GM18858 (cell line): ENCODE data around the gene TECPR2.
"Not testable (repeated sequence)": the region's sequence is repeated elsewhere in the genome, so short reads cannot be mapped to it uniquely, and the experiment has no call there.

Experiments
- ATAC-seq: cut with Tn5 transposase; IDR thresholded peaks from one replicate; pipeline ENCODE4 v1.9.1; 2021; ENCODE audit not compliant: unreplicated experiment

Gene TECPR2

GRCh38 chr14:102507081-102507856 is 144.5 kb downstream of the TECPR2 start:
- ATAC-seq: no peak

GRCh38 chr14:102507857-102508312 is 145.1 kb downstream of the TECPR2 start:
- ATAC-seq: no peak

GRCh38 chr14:102508410-102508773 is 145.7 kb downstream of the TECPR2 start:
- no peak for ATAC-seq

- no peak for ATAC-seq
Measured at GRCh38 chr14:102508774-102509745, 146.3 kb downstream of the TECPR2 start.

GRCh38 chr14:102509746-102510615 is 147.2 kb downstream of the TECPR2 start, which contains the start of gene ANKRD9:
Gene ANKRD9 (minus strand): TSS chr14:102509776. CDS start chr14:102507889, 1,887 bp downstream.
- peak; percentile 56 for ATAC-seq

GRCh38 chr14:102510616-102511520 is 148.1 kb downstream of the TECPR2 start:
- no peak for ATAC-seq

GRCh38 chr14:102511538-102511937 is 148.8 kb downstream of the TECPR2 start:
- ATAC-seq: no peak

- no peak for ATAC-seq
Measured at GRCh38 chr14:102512793-102513300, 150.1 kb downstream of the TECPR2 start.

- ATAC-seq: no peak
Measured at GRCh38 chr14:102513899-102514772, 151.4 kb downstream of the TECPR2 start.

GRCh38 chr14:102514987-102515733 is 152.4 kb downstream of the TECPR2 start:
- no peak for ATAC-seq

GRCh38 chr14:102516531-102517391 is 154.0 kb downstream of the TECPR2 start:
- ATAC-seq: no peak

GRCh38 chr14:102517392-102518062 is 154.8 kb downstream of the TECPR2 start:
- ATAC-seq: no peak

- no peak for ATAC-seq
Measured at GRCh38 chr14:102518063-102518648, 155.4 kb downstream of the TECPR2 start.

- not testable (repeated sequence) for ATAC-seq
Measured at GRCh38 chr14:102519709-102520108, 157.0 kb downstream of the TECPR2 start.

- no peak for ATAC-seq
Measured at GRCh38 chr14:102523200-102523568, 160.4 kb downstream of the TECPR2 start.
